Activated naive CD8-positive, alpha-beta T cell treated with anti-CD3 and anti-CD28 coated beads, Interleukin-2, amount 10 ng/mL, durations not matched to agents 7 days and 5 days (primary cell): Measurements from ENCODE around the gene GYS2. TPM values are rescaled to one million over a fixed set of nuclear protein-coding genes. Genes with fewer than 3 reads are reported as not detected.
"Not testable (repeated sequence)": the region's sequence is repeated elsewhere in the genome, so short reads cannot be mapped to it uniquely, and the experiment has no call there.

Experiments used
- ATAC-seq: fragments of 150-1000 bp; cut with Tn5 transposase; one replicate; pipeline ENCODE4 v1.10.0; 2021; ENCODE audit warnings: low read depth, moderate library complexity
- POLR2A ChIA-PET: fragments of 350-600 bp; sonication (Branson Sonifier 250); formaldehyde crosslinking; loops from one replicate; lab custom pipeline; 2021; ENCODE audit warnings: antibody characterized with exemption; lab: Charles Lee
- DNase-seq: peaks from one replicate; pipeline ENCODE4 v3.0.0; 2021
- H3K27ac Mint-ChIP-seq: one replicate; pipeline ENCODE4 v1.8.0; 2022; ENCODE audit warnings: mild to moderate bottlenecking, mixed read lengths
- H3K27me3 Mint-ChIP-seq: one replicate; pipeline ENCODE4 v1.8.0; 2022; ENCODE audit warnings: mild to moderate bottlenecking, moderate library complexity, mixed read lengths
- H3K36me3 Mint-ChIP-seq: one replicate; pipeline ENCODE4 v1.8.0; 2021; ENCODE audit warnings: mild to moderate bottlenecking, mixed read lengths
- H3K4me1 Mint-ChIP-seq: one replicate; pipeline ENCODE4 v1.8.0; 2021; ENCODE audit warnings: mixed read lengths
- H3K4me3 Mint-ChIP-seq: one replicate; pipeline ENCODE4 v1.8.0; 2022; ENCODE audit warnings: mild to moderate bottlenecking, moderate library complexity, mixed read lengths
- H3K9me3 Mint-ChIP-seq: one replicate; pipeline ENCODE4 v1.8.0; 2021; ENCODE audit warnings: mixed read lengths
- total RNA-seq, 2 experiments: library from RNA; stranded (reverse); gene quantifications; one replicate each; pipeline ENCODE4 v1.2.3, GENCODE V29; 2021

Gene GYS2
- total RNA-seq, 2 experiments from 2014 or later: 0.14 to 0.17 TPM

DNA sequence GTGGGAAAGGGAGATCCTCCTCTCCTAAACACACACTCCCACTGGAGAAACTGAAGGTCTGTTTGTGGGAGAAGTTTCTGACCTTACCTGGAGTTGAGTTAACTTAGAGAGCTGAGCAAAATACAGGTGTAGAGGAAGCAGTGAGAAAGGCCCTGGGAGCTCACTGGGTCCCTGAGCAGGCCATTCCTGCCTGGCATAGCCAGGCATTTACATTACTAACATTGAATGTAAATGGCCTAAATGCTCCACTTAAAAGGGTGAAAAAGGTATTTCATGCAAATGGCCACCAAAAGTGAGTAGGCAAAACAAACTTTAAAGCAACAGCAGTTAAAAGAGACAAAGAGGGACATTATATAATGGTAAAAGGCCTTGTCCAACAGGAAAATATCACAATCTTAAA lies 9.3 kb downstream of the GYS2 start:
- H3K36me3 Mint-ChIP-seq, H3K4me1 Mint-ChIP-seq, H3K27ac Mint-ChIP-seq, H3K4me3 Mint-ChIP-seq, H3K27me3 Mint-ChIP-seq, ATAC-seq, H3K9me3 Mint-ChIP-seq, DNase-seq, POLR2A ChIA-PET: not testable (repeated sequence)

DNA sequence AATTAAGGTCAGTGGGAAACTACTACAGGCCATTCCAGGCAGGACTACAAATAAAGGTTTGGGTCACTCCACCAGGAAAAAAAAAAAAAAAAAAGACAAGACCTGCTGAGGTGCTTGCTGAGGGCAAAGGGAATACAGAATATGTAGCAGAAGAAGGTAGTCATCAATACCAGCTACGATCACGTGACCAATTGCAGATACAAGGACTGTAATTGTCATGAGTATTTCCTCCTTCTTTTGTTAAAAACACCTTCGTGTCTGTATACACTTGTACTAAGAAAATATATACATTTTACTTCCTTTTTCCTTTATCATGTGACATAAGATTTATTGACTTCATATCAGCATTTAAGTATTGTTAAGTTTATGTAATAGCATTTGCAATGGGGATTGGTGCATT lies 19.2 kb downstream of the GYS2 start:
- ATAC-seq: no peak
- H3K4me1 Mint-ChIP-seq: no peaks in the 10 kb centered on the region
- POLR2A ChIA-PET: no interaction called here
- no peaks in the 10 kb centered on the region for H3K36me3 Mint-ChIP-seq
- DNase-seq: no peak
- H3K9me3 Mint-ChIP-seq: peaks cover 5% of the 10 kb centered on the region
- H3K27ac Mint-ChIP-seq: no peak overlapping the region
- peaks cover 2% of the 10 kb centered on the region for H3K27me3 Mint-ChIP-seq
- no peak overlapping the region for H3K4me3 Mint-ChIP-seq

DNA sequence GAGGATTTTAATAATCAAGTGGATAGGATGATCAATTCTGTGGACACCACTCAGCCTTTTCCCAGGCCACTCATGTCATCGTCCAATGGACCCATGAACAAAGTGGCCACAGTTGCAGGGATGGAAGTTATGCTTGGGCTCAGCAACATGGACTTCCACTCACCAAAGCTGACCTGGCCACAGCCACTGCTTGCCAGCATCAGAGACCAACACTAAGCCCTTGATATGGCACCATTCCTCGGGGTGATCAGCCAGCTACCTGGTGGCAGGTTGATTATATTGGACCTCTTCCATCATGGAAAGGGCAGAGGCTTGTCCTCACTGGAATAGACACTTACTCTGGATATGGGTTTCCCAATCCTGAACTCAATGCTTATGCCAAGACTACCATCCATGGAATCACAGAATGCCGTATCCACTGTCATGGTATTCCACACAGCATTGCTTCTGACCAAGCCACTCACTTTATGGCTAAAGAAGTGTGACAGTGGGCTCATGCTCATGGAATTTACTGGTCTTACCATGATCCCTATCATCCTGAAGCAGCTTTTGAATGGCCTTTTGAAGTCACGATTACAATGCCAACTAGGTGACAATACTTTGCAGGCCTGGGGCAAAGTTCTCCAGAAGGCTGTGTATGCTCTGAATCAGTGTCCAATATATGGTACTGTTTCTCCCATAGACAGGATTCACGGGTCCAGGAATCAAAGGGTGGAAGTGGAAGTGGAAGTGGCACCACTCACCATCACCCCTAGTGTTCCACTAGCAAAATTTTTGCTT lies 20.1 kb downstream of the GYS2 start:
- H3K36me3 Mint-ChIP-seq, DNase-seq, H3K4me1 Mint-ChIP-seq, H3K27me3 Mint-ChIP-seq, H3K9me3 Mint-ChIP-seq, H3K27ac Mint-ChIP-seq, ATAC-seq, H3K4me3 Mint-ChIP-seq, POLR2A ChIA-PET: not testable (repeated sequence)

DNA sequence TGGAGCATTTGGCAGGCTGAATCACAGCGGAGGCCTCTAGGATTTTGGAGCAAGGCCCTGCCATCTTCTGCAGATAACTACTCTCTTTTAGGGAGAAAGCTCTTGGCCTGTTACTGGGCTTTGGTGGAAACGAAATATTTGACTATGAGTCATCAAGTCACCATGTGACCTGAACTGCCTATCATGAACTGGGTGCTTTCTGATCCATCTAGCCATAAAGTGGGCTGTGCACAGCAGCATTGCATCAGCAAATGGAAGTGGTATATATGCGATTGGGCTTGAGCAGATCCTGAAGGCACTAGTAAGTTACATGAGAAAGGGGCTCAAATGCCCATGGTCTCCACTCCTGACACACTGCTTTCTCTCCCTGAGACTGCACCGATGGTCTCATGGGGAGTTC lies 21.1 kb downstream of the GYS2 start:
- ATAC-seq (no peak), DNase-seq (no peak)
- H3K27ac Mint-ChIP-seq: no peak overlapping the region
- no peaks in the 10 kb centered on the region for H3K4me1 Mint-ChIP-seq
- POLR2A ChIA-PET: no interaction called here
- no peaks in the 10 kb centered on the region for H3K36me3 Mint-ChIP-seq
- peaks cover 3% of the 10 kb centered on the region for H3K9me3 Mint-ChIP-seq
- H3K27me3 Mint-ChIP-seq: peaks cover 2% of the 10 kb centered on the region
- no peak overlapping the region for H3K4me3 Mint-ChIP-seq

DNA sequence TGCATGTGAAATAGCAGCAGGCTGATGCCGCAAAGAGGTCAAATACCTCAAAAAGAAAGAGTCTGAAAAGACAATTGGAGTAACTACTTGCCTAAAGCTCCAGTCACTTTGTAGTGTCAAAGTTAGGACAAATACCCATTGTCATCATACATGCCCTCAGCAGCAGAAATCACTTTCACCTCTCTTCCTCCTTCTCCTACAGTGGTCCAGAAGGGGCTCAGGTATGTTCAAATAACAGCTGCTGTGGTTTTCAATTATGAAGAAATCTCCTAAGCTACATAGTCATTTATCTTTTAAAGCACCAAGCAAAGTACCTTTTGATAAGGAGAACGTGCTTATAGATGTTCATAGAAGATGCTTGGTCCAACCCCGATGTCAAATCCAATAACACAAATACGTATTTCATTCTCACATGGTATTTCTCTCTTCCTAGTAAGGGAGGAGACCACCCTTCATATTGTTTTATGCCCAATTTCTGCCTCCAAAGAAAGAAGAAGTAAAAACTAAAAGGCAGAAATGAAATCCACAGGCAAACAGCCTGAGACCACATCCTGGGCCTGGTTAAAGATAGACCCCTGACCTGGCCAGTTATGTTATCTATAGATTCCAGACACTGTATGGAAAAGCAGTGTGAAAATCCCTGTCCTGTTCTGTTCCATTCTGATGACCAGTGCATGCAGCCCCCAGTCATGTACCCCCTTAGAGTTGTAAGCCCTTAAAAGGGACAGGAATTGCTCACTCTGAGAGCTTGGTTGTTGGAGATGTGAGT lies 23.7 kb downstream of the GYS2 start:
- H3K27me3 Mint-ChIP-seq: peaks cover 2% of the 10 kb centered on the region
- no peak overlapping the region for H3K4me3 Mint-ChIP-seq
- no peak for DNase-seq
- no peak for ATAC-seq
- POLR2A ChIA-PET: no interaction called here
- no peaks in the 10 kb centered on the region for H3K36me3 Mint-ChIP-seq
- H3K9me3 Mint-ChIP-seq: no peaks in the 10 kb centered on the region
- H3K27ac Mint-ChIP-seq: no peak overlapping the region
- H3K4me1 Mint-ChIP-seq: no peaks in the 10 kb centered on the region

DNA sequence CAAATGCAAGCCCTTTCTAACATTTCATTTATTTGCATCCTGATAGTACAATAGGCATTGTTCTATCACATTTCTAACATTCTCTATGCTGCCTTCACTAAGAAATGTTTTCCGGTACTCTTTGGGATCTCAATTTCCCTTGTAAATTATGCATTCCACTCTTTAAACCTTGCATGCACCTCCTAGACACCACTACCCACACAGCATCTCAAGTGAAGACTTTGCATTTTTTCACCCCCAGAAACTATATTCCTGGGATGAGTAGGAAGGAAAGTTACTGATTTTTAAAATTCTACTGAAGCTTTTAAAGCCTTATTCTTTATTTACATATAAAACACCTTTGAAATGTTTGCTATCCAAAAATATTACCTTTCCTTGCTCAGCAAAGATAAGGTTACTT lies 27.1 kb downstream of the GYS2 start:
- H3K4me1 Mint-ChIP-seq: no peaks in the 10 kb centered on the region
- no peaks in the 10 kb centered on the region for H3K9me3 Mint-ChIP-seq
- no peaks in the 10 kb centered on the region for H3K36me3 Mint-ChIP-seq
- H3K27me3 Mint-ChIP-seq: peaks cover 2% of the 10 kb centered on the region
- ATAC-seq (no peak), DNase-seq (no peak)
- POLR2A ChIA-PET: no interaction called here
- H3K4me3 Mint-ChIP-seq: no peak overlapping the region
- H3K27ac Mint-ChIP-seq: no peak overlapping the region

DNA sequence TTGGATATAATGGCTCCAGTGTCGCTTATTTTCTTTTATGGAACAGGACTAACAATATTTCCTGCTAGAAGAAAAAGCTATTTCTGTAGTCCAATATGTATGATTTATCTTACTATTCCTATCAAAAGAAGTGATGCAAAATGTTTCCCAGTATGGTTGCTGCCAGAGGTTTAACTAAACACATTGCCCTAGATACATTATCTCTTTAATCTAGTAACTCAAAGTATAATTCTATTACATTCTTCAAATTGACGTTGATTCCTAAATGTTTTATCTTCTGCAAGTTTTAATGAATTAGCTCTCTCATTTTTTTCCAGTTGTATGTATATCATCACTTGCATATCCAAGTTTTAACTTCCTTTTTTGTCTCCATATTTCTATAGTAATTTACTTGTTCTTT lies 28.2 kb downstream of the GYS2 start:
- DNase-seq (no peak), ATAC-seq (no peak)
- Mint-ChIP-seq H3K27me3 (peaks cover under 1% of the 10 kb centered on the region), H3K4me1 (no peaks in the 10 kb centered on the region), H3K9me3 (no peaks in the 10 kb centered on the region), H3K4me3 (no peak overlapping the region), H3K27ac (no peak overlapping the region), H3K36me3 (no peaks in the 10 kb centered on the region)
- POLR2A ChIA-PET: no interaction called here

DNA sequence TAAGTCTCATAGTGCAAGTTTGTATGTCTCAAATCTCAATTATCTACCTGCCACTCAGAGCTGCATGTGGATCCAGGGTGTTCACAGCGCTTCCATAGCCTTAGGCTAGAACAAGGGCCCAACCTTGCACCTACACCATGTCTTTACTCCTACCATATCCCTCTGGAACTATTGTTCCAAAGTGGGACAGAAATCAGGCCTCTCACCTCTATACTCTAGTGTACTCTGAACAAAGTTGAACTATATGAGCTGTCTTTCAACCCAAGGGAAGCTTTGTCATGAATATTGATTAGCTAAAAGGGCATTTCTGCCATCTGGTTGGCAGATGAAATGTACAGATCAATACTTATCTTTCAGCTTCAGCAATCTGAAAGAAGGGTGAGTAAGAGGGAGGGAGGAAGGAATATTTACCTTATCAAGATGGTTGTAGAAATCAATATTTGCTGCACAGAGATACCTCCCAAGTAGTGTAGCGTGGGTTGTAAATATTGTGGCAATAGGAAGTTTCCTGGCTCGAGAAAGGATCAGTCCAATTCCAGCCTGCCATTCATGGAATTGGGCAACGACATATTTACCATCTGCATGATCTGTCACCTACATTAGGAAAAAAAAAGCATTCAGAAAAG lies 30.8 kb downstream of the GYS2 start:
- peaks cover 2% of the 10 kb centered on the region for H3K27me3 Mint-ChIP-seq
- ATAC-seq: no peak
- H3K9me3 Mint-ChIP-seq: no peaks in the 10 kb centered on the region
- H3K4me3 Mint-ChIP-seq: no peak overlapping the region
- H3K27ac Mint-ChIP-seq: no peak overlapping the region
- no peak for DNase-seq
- no peaks in the 10 kb centered on the region for H3K36me3 Mint-ChIP-seq
- no peaks in the 10 kb centered on the region for H3K4me1 Mint-ChIP-seq
- POLR2A ChIA-PET: no interaction called here

DNA sequence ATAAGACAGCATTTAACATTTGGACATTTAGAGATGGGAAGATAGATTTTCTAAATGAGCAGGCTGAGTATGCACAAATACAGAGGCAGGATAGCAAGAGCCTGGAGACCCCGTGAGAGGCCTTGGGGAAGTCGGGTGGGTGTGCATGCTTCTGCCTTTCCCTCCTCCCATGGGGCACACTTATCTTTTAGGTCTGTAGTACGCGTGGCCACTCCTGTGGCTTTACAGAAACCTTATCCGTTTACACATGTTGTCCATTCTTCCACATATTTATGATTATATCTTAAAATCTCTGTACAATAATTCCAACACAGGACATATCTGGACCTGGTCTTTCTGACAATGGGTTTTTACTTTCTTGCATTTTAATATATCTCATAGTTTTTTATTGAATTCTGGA lies 33.6 kb downstream of the GYS2 start:
- DNase-seq: no peak
- POLR2A ChIA-PET: no interaction called here
- no peak for ATAC-seq
- Mint-ChIP-seq H3K27me3 (peaks cover 2% of the 10 kb centered on the region), H3K9me3 (no peaks in the 10 kb centered on the region), H3K36me3 (no peaks in the 10 kb centered on the region), H3K27ac (no peak overlapping the region), H3K4me1 (no peaks in the 10 kb centered on the region), H3K4me3 (no peak overlapping the region)

DNA sequence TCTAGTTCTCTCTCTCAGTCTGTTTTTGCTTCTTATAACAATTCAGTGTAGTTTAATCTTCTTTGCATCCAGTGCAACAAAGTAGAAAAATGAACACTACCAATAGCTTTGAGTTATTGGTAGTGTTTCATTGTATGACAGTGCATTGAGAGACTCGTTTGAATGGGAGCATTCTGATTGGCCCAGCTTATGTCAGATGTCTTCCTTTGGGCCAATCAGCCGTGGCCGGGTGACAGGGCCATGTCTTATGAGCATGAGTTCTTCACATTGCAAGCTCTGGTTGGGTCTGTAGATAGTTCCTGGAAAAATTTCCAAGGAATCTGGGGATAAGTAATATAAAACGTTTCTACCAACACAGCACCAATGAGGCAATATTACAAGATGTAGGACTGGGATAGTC lies 36.5 kb downstream of the GYS2 start:
- Mint-ChIP-seq H3K27me3 (peaks cover 2% of the 10 kb centered on the region), H3K4me3 (no peak overlapping the region), H3K36me3 (no peaks in the 10 kb centered on the region), H3K9me3 (no peaks in the 10 kb centered on the region), H3K27ac (no peak overlapping the region), H3K4me1 (no peaks in the 10 kb centered on the region)
- POLR2A ChIA-PET: no interaction called here
- DNase-seq (no peak), ATAC-seq (no peak)

DNA sequence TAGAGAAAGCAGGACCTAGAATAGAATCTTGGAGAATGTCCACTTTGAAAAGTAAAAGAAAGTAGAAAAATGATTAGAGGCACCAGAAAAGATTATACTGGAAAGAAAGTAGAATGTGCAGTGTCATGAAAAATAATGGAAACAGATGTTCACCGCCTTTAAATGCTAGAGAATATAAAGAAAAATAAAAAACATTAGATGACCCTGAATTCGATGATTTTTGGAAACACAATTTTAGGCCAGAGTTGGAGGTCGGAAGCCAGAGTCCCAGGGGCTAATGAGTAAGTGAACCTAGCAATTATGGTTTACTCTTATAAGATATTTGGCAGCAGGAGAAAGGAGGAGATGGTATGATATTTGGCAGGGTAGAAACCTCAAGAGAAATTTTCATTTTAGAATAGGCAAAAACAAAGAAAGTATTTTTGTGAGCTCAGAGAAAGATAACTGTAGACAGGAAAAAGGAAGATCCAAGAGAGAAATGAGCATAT lies 37.7 kb downstream of the GYS2 start:
- no peak overlapping the region for H3K27ac Mint-ChIP-seq
- ATAC-seq (no peak), DNase-seq (no peak)
- peaks cover 2% of the 10 kb centered on the region for H3K27me3 Mint-ChIP-seq
- H3K36me3 Mint-ChIP-seq: no peaks in the 10 kb centered on the region
- no peaks in the 10 kb centered on the region for H3K4me1 Mint-ChIP-seq
- POLR2A ChIA-PET: no interaction called here
- no peak overlapping the region for H3K4me3 Mint-ChIP-seq
- H3K9me3 Mint-ChIP-seq: peaks cover 1% of the 10 kb centered on the region

DNA sequence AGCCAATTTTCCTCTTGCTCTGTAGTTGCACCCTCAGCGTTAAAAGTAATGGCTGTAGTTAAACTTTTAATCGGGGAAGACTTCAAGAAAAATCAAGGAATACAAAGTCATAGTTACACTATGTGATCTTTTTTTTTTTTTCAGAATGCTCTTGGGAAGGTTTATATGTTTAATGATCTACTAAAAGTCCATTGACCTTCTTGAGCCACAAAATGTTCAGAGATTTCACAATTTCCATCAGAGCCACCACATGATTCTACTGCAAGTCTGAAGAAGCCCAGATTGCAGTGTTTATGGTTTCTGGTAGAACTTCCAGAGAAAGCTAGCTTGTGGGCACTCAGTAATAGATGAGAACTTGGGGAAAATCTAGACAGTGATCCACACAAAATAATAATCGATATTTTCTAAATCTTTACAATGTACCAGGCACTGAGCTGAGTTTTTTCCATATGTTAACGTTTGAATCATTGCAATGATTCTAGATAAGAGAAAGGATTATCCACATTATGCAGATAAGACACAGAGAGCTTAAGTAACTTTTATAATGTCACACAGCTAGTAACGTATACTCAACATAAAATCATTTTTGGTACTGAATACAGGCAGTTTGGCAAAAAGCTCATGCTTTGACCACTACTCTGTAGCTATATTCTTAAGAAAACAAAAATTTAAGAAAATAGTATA lies 38.3 kb downstream of the GYS2 start:
- no peaks in the 10 kb centered on the region for H3K36me3 Mint-ChIP-seq
- no peaks in the 10 kb centered on the region for H3K4me1 Mint-ChIP-seq
- ATAC-seq (no peak), DNase-seq (no peak)
- POLR2A ChIA-PET: no interaction called here
- H3K9me3 Mint-ChIP-seq: peaks cover 1% of the 10 kb centered on the region
- peaks cover 2% of the 10 kb centered on the region for H3K27me3 Mint-ChIP-seq
- H3K4me3 Mint-ChIP-seq: no peak overlapping the region
- H3K27ac Mint-ChIP-seq: no peak overlapping the region

DNA sequence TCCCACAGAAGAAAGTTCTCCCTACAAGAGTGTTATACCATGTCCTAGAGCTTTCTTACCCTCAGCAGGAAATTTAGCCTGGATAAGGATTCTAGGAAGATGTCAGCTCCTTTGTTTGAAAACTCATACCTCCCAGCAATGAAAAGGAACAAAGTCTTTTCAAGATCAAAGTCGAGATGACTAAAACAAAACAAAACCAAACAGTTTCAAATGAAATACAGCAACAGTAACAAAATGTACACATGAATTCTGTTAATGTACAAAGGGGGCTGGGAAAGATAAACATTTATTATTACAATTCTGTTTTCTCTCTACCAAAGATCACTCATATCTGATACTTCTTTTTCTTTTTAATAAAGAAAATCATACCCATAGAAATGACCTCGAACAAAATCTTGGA lies 41.8 kb downstream of the GYS2 start:
- Mint-ChIP-seq H3K36me3 (no peaks in the 10 kb centered on the region), H3K4me3 (no peak overlapping the region), H3K27ac (no peak overlapping the region), H3K4me1 (no peaks in the 10 kb centered on the region), H3K27me3 (no peaks in the 10 kb centered on the region), H3K9me3 (peaks cover 1% of the 10 kb centered on the region)
- ATAC-seq: no peak
- POLR2A ChIA-PET: no interaction called here
- DNase-seq: no peak
